GM23338 (cell line): Measurements from ENCODE around the gene PIK3R5.

Source experiments
- CREB1 ChIP-seq: fragments of 250-450 bp; sonication (Bioruptor Pico); IDR thresholded peaks from 2 replicates; pipeline ENCODE4 v1.5.0; 2020; ENCODE audit warnings: low read depth, mild to moderate bottlenecking, moderate library complexity
- CTCF ChIP-seq, 2 experiments: fragments of 200-600 bp in 1 of 2; sonication (generic) in 1 of 2; conservative IDR thresholded peaks; 2 replicates each; pipeline versions ENCODE4 v1.5.1 to v1.6.1; 2016 to 2017; ENCODE audit warnings: antibody characterized with exemption in 2 of 2, low read depth in 2 of 2, mild to moderate bottlenecking in 2 of 2, moderate library complexity in 1 of 2
- EZH2 ChIP-seq: fragments of 200-600 bp; sonication (generic); IDR thresholded peaks from one replicate; pipeline ENCODE4 v1.8.0; 2017; ENCODE audit warnings: antibody characterized with exemption, mild to moderate bottlenecking, low read depth; ENCODE audit not compliant: unreplicated experiment
- EZH2phosphoT487 ChIP-seq: fragments of 200-600 bp; sonication (generic); IDR thresholded peaks from one replicate; pipeline ENCODE4 v1.8.1; 2018; ENCODE audit warnings: antibody characterized with exemption; ENCODE audit not compliant: unreplicated experiment
- JUNB ChIP-seq: IDR thresholded peaks from one replicate; pipeline ENCODE4 v1.6.1; 2016; ENCODE audit warnings: antibody characterized with exemption; ENCODE audit not compliant: unreplicated experiment
- NANOG ChIP-seq: IDR thresholded peaks from 2 replicates; pipeline ENCODE4 v1.6.1; 2016; ENCODE audit warnings: antibody characterized with exemption, borderline replicate concordance
- POLR2AphosphoS5 ChIP-seq: IDR thresholded peaks from 2 replicates; pipeline ENCODE4 v1.6.1; 2016; ENCODE audit warnings: antibody characterized with exemption, low read depth
- REST ChIP-seq: IDR thresholded peaks from one replicate; pipeline ENCODE4 v1.6.1; 2018; ENCODE audit warnings: antibody characterized with exemption; ENCODE audit not compliant: unreplicated experiment
- STAT1 ChIP-seq: IDR thresholded peaks from one replicate; pipeline ENCODE4 v1.6.1; 2016; ENCODE audit warnings: antibody characterized with exemption; ENCODE audit not compliant: unreplicated experiment
- ZNF331 ChIP-seq: fragments of 250-450 bp; sonication (Bioruptor Pico); IDR thresholded peaks from 2 replicates; pipeline ENCODE4 v1.5.0; 2020; ENCODE audit warnings: low read depth, mild to moderate bottlenecking, moderate library complexity

- TF ChIP-seq EZH2phosphoT487, result no peak
- no peak for TF ChIP-seq REST
- TF ChIP-seq CREB1 (CRISPR knock-in tag), result no peak
- TF ChIP-seq CTCF (conservative IDR thresholded peaks at IDR 0.05; ENCODE audit: low read depth in 2 of 2), result no peak
- no peak for TF ChIP-seq EZH2
- TF ChIP-seq ZNF331 (CRISPR knock-in tag), result no peak
- no peak for TF ChIP-seq POLR2AphosphoS5
- no peak for TF ChIP-seq NANOG
- TF ChIP-seq JUNB, result no peak
- TF ChIP-seq STAT1, result no peak
These were observed 4.4 kb upstream of the PIK3R5 start for GRCh38 chr17:8969901-8970300.
